ENCODE data around the gene RAB20. TPM values are rescaled to one million over a fixed set of nuclear protein-coding genes. Genes with fewer than 3 reads are reported as not detected.

Gene RAB20
- total and polyA plus RNA-seq, 2 experiments from 2014 or later: 14.0 to 22.4 TPM

DNA sequence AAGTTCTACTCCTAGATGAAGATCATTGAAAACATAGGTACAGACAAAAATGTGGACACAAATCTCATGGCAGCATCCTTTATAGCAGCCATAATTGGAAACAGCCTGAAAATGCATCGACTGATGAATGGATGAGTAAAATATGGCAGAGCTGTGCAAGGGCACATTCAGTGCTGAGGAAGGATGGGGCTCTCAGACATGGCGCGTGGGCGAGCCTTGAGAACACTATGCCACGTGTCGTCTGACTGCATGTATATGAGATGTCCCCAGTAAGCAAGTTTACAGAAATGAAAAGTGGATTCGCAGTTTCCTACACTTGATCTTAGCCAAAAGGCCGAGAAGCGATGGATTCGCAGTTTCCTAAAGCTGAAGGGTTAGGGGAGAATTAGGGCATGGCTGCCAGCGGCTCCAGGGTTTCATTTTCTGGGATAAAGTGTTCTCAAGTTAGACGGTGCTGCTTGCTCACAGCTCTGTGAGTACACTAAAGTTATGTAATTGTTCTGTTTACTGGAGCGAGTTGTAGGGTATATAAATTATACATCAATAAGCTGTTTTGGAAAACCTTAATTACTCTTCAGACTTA, 78.0 kb downstream of the RAB20 start:
- Histone ChIP-seq H3K4me3 (no peak overlapping the region), H3K27ac (no peak overlapping the region), H3K27me3 (no peaks in the 10 kb centered on the region), H3K4me1 (ENCODE audit: low read depth) (peaks cover 9% of the 10 kb centered on the region), H3K36me3 (peaks cover 12% of the 10 kb centered on the region), H3K9me3 (ENCODE audit: low read depth) (no peaks in the 10 kb centered on the region)
- TF ChIP-seq, protein P1, sequence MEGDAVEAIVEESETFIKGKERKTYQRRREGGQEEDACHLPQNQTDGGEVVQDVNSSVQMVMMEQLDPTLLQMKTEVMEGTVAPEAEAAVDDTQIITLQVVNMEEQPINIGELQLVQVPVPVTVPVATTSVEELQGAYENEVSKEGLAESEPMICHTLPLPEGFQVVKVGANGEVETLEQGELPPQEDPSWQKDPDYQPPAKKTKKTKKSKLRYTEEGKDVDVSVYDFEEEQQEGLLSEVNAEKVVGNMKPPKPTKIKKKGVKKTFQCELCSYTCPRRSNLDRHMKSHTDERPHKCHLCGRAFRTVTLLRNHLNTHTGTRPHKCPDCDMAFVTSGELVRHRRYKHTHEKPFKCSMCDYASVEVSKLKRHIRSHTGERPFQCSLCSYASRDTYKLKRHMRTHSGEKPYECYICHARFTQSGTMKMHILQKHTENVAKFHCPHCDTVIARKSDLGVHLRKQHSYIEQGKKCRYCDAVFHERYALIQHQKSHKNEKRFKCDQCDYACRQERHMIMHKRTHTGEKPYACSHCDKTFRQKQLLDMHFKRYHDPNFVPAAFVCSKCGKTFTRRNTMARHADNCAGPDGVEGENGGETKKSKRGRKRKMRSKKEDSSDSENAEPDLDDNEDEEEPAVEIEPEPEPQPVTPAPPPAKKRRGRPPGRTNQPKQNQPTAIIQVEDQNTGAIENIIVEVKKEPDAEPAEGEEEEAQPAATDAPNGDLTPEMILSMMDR (IDR thresholded peaks at IDR 0.05; ENCODE audit: low read depth, low read length): no peak
- no peak for DNase-seq (ENCODE audit: low read depth in 1 of 2, low spot score in 1 of 2)

DNA sequence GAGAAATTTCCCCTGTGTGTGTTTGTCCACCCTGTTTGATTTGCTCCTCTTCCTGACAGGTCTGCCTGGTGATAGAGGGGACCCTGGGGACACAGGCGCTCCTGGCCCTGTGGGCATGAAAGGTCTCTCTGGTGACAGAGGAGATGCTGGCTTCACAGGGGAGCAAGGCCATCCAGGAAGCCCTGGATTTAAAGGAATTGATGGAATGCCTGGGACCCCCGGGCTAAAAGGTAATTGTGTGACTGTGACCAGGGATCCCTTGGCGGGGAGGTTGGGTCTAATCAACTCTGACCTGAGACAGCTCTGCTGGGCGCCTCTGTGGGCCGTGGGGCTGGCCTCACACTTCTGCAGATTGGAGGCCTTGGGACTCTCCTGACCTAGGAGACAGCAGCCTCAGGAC, 81.4 kb downstream of the RAB20 start:
- H3K27me3 ChIP-seq: no peaks in the 10 kb centered on the region
- no peak for DNase-seq (ENCODE audit: low read depth in 1 of 2, low spot score in 1 of 2)
- H3K4me1 ChIP-seq (ENCODE audit: low read depth): peaks cover 12% of the 10 kb centered on the region
- H3K27ac ChIP-seq: no peak overlapping the region
- H3K4me3 ChIP-seq: no peak overlapping the region
- H3K9me3 ChIP-seq (ENCODE audit: low read depth): no peaks in the 10 kb centered on the region
- TF ChIP-seq, protein P1 (IDR thresholded peaks at IDR 0.05; ENCODE audit: low read depth, low read length): no peak
- H3K36me3 ChIP-seq: peaks cover 7% of the 10 kb centered on the region

DNA sequence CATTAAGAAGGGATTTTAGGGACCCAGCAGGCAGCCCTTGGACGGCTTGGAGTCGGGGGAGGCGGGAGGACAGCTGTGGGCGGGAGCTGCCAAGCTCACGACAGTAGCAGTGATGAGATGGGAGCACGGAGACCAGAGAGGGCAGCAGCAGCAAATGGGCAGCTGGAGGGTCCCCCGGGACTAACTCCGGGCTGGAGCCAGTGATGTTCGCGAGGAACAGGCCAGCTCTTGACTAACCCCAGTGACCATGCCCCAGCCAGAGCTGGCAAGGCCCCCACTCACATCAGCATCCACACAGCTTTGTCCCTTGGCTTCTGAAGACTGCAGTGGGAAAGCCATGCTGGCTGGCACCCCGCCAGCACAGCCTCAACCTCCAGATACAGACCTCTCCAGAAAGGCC, 81.9 kb downstream of the RAB20 start:
- H3K27me3 ChIP-seq: no peaks in the 10 kb centered on the region
- H3K4me3 ChIP-seq: no peak overlapping the region
- DNase-seq (ENCODE audit: low read depth in 1 of 2, low spot score in 1 of 2): no peak
- H3K27ac ChIP-seq: no peak overlapping the region
- H3K9me3 ChIP-seq (ENCODE audit: low read depth): no peaks in the 10 kb centered on the region
- peaks cover 7% of the 10 kb centered on the region for H3K36me3 ChIP-seq
- peaks cover 14% of the 10 kb centered on the region for H3K4me1 ChIP-seq (ENCODE audit: low read depth)
- TF ChIP-seq, protein P1 (IDR thresholded peaks at IDR 0.05; ENCODE audit: low read depth, low read length): no peak

DNA sequence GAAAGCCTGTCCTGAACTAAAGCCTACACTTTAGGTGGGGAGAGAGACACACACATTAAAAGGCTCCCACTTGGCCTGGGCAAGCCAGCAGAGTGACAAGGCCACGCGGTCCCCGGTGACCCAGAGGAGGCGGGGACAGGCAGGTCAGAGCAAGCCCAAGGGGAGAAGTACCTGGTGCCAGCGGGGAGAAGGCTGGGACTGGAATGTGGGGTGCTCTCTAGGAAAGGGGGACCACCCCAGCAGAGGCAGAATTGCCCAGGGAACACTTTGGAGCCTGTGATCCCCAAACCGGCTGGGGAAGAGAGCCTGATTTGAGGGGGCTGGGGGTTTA, 82.3 kb downstream of the RAB20 start:
- TF ChIP-seq, protein P1 (IDR thresholded peaks at IDR 0.05; ENCODE audit: low read depth, low read length): no peak
- H3K36me3 ChIP-seq: peaks cover 7% of the 10 kb centered on the region

DNA sequence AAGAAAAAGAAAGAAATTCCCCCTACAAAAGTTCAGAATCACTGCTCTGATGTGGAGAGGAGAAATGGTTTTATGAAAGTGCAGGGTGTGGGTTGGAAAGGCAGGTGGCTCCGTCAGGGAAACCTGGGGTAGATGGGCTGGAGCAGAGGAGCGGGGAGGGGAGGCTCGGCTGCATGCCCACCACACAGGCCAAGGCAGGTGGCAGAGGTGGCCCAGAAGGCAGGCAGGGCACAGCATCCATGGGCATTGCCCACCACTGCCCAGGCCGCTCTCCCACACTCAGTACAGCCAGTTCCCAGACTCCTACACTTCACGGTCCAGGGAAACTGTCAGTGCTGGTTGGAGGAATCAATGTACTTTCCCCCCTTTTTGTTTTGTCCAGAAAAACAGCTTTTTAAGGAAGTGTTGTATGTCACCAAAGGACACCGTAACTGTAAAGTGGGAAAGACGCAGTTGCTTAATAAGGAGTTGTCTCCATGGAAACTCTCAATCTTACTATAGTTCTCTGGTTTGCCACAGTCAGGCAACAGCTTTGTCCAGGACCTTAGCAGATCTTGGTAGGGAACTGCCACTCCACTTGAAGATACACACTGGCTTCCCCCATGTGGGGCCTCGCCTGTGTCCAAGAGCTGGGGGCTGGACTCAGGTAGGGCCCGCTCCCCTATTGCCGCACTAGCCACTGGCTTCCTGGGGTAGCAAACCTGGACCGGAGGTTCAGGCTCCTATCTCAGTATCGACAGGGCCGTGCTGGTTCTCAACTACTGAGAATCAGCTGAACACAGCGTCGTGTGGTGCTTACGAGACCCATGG, 82.9 kb downstream of the RAB20 start:
- Histone ChIP-seq H3K27me3 (no peaks in the 10 kb centered on the region), H3K27ac (no peak overlapping the region), H3K9me3 (ENCODE audit: low read depth) (no peaks in the 10 kb centered on the region), H3K4me1 (ENCODE audit: low read depth) (peaks cover 14% of the 10 kb centered on the region), H3K36me3 (peaks cover 7% of the 10 kb centered on the region), H3K4me3 (no peak overlapping the region)
- DNase-seq (ENCODE audit: low read depth in 1 of 2, low spot score in 1 of 2): no peak
- TF ChIP-seq, protein P1 (IDR thresholded peaks at IDR 0.05; ENCODE audit: low read depth, low read length): no peak

More for the DNA sequence above, 82.3 kb downstream of the RAB20 start:
- DNase-seq (ENCODE audit: low read depth in 1 of 2, low spot score in 1 of 2): no peak
- H3K27me3 ChIP-seq: no peaks in the 10 kb centered on the region
- no peaks in the 10 kb centered on the region for H3K9me3 ChIP-seq (ENCODE audit: low read depth)
- no peak overlapping the region for H3K27ac ChIP-seq
- no peak overlapping the region for H3K4me3 ChIP-seq
- peaks cover 14% of the 10 kb centered on the region for H3K4me1 ChIP-seq (ENCODE audit: low read depth)

Data from cardiac muscle cell (in vitro differentiated cells and primary cell).